Measurements from ENCODE around the gene GNAQ.

Gene GNAQ

DNA sequence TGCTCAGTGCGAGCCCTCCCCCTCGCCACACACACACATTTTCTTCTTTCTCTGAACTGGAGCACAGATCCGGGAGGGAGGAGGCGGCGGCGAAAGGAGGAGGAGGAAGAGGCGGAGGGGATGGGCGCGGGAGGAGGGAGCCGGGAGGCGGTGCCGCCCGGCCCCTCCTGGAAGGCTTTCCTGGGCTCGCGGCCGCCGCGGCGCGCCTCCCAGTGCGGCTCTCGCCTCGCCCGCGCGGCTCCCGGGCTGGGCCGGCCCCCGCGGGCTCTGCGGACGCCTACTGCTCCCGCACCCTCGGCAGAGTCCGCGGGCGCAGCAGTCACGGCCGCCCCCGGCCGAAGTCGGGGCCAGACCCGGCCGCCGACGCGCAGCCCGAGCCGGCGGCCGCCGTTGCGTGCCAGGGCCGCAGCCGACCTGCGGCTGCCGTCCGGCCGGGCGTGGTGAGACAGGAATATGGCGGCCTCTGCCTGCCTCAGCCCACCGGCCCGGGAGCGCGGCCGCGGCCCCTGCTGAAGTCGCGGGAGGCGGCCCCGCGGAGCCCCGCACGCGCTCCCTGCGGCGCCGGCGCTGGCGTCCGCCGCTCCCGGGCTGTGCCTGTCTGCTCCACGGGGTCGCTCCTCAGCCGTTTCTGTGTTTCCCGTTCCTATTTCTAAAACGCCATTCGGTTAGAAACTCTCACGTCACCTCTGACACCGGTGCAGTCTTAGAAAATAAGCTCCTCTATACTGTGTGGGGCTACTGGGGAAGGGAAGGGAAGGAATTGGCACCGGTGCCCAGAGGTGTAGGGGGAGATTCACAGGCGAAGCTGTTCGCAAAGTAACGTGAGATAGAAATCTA lies 500 bp upstream of the GNAQ start:
- in situ Hi-C loops (cut with MboI; ENCODE audit: low sequenced_read_pairs): no loop called here

DNA sequence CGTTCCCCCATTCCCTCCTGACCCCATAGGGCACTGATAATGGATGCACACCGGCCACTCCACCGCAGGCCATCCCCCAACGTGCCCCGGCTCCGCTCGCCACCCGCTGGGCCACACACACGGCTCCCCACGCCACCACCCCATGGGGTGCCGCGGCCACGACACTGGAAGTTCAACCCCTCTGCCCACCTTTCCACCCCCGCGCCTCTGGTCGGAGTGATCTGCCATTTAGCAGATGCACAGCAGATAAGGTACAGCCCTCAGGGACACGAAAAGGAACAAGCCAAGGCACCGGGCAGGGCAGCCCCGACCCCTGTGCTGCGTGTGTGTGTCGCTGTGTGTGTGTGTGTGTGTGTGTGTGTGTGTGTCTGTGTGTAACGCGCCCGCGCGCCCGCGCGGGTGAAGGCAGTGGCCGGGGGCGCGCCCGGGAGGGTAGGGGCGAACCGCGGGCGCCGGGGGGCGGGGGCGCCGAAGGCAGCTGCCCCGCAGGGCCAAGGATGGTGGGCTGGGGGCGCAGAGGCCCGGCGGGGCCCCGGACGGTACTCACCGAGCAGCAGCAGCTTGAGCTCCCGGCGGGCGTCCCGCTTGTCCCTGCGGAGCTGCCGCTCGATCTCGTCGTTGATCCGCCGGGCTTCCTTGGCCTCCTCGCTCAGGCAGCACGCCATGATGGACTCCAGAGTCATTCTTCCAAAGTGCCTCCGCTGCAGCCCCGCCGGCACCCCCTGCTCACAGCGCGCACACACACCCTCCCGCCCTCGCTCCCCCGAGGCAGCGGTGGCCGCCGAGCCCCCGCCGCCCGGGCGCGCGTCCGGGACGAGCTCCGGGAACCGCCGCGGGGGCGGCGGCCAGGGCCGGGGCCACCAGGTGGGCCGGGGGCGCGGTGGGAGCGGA lies 813 bp downstream of the GNAQ start:
- in situ Hi-C loops (cut with MboI; ENCODE audit: low sequenced_read_pairs): no loop called here

DNA sequence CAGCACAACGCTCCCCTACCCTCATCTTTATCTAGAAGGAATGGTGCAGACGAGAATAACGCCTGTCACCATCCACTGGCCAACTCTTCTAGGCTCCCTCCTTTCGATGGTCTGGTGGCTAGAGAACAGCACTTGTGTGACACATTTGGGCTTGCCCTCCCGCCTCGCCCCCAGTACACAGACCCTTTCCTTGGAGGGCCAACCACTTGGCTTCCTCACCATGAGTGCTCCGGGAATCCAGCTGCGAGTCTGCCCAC lies 1.4 kb downstream of the GNAQ start:
- in situ Hi-C loops (cut with MboI; ENCODE audit: low sequenced_read_pairs): no loop called here

DNA sequence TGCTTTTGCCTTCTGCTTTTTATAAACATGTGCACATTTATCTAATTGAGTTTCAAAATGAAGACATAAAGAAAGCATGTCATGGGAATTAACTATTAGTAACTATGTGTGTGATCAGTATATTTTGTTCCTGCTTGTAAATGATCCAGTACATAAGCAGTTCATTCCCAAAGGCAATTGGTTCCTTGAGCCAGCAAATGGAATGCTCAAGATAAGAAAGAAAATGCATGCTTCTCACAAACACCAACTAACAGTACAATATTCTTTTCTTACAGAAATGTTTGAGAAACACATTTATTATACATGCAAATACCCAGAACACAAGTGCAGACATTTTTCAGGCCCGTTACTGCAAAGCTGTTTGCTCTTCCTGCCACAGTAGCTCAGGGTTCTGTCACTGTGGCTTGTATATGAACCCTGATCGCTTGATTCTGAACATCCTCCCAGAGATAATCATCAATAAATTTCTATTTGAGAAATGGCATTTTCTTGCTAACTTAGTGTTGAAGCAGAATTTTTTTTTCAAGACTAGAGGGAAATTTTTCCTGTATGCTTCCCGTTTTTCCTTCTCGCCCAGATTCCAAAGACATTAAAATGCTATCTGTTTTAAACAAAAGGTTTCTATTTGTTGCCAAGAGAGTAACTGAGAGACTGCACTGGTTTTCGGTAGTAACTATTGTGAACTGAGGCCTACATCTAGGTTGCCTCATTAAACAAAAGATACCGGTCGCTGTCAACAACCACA lies 1.9 kb downstream of the GNAQ start:
- in situ Hi-C loops (cut with MboI; ENCODE audit: low sequenced_read_pairs): no loop called here

DNA sequence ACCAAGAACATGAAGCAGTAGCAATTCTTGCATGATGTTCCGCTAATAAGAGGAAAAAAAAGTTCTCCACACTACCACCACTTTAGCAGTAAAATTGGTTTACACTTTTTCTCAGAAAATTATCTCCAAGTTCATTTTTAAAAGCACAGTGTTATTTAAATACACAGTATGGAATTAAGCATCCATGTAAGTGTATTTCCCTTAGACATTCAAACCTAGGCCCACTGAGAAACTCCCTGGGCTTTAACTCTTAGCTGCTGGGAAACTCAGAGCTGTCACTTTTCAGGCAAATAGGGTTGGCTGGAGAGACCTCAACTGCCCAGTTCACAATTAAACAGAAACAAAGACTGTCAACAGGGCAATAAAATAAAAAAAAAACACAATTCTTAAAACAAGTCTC lies 2.7 kb downstream of the GNAQ start:
- in situ Hi-C loops (cut with MboI; ENCODE audit: low sequenced_read_pairs): no loop called here

DNA sequence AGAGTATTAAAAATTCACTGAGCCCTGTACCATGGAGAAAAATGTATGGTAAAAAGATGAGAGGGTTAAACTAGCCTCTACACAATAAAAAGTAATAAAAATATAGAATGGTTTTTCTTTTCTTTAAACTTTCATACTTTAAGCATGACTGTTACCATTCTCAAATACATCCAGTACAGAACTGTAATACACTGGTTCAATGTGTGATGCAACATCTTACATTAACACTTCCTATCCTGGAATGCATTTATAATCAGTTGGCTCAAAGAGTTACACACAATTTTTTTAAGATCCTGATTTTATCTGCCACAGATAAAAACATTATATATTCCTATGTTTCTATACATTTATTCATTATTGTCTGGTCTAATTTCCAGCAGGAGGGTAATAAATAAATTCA lies 4.7 kb downstream of the GNAQ start:
- in situ Hi-C loops (cut with MboI; ENCODE audit: low sequenced_read_pairs): no loop called here

DNA sequence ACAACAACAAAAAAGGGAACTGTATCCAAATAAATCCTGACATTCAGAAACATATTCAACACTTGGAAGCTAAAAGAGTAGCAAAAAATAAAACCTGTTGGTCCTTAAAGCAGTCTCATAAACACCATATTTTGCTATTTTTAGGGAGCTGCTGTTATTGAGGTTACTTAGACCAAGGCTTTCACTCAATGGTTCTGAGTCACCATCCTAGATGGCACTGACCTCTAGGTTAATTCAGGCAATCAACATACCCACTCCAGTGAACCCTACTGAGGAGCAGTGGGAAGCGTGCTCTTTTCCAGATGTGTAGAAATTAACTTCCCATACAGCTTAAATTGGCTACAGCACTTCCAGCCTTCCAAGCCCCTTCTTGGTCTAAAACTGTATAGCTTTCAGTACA lies 5.2 kb downstream of the GNAQ start:
- in situ Hi-C loops (cut with MboI; ENCODE audit: low sequenced_read_pairs): no loop called here

DNA sequence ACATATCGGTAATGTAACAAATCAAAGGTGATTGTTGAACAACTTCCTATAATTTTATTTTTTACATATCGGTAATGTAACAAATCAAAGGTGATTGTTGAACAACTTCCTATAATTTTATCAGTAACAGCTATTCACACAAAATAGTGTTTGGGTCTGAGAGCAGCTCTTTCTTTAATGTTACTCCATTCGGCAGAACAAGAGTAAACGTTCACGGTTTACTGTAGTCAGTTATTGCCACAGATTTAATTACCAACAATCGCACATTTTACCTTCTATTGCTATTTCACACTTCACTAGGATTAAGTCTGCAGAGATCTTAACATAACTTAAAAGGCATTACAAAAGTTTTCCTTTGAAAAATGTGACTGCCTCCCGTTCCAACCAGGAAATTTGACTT lies 6.4 kb downstream of the GNAQ start:
- in situ Hi-C loops (cut with MboI; ENCODE audit: low sequenced_read_pairs): no loop called here

DNA sequence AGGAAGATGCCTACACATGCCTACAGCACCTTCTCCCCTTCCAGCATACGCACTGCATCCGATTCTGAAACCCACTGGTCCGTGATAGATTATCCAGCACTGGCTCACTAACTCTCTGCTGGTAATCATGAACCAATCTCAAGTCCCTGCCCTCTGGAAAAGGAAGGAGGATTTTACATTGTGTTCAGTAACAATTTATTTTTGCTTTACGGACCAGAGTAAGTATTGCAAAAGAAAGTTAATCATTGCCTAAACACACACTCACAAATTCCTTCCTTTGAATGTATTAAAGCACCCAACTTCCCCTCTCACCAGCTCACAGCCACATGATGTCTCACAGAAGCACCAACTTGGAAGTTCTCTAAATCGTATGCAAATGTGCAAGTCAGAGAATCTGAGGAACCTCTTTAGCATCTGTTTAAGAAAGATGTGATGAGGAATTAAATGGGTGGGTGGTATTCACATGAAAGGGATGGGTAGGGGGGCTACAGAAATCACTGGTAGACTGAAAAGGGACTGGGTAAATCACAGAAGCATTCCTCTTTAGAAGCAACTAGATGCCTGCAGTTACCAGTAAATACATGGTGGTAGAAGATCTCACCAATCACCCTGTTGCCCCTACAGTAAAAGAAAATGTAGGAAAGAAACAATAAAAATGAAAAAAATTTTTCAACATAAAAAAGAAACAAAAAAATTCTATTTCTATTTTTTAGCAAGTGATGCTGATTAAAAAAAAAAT lies 8.4 kb downstream of the GNAQ start:
- in situ Hi-C loops (cut with MboI; ENCODE audit: low sequenced_read_pairs): no loop called here

DNA sequence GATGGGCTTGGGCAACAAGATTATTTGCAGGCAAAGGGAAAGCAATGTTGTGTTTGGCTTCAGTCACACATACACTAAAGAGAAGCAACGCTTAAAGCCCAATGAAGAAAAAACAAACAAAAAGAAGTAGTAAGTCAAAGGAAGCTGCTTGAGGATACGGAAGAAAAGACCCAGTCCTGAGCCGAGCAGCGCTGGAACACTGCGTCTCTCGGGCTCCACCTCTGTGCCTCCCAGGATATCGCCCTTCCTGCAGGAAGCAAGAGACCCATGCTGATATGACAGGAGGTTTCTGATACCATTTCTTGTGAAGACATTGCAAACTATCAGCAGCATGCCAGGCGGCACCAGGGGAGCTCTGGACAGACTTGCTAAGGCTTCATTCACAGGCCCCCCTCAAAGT lies 9.9 kb downstream of the GNAQ start:
- in situ Hi-C loops (cut with MboI; ENCODE audit: low sequenced_read_pairs): no loop called here

DNA sequence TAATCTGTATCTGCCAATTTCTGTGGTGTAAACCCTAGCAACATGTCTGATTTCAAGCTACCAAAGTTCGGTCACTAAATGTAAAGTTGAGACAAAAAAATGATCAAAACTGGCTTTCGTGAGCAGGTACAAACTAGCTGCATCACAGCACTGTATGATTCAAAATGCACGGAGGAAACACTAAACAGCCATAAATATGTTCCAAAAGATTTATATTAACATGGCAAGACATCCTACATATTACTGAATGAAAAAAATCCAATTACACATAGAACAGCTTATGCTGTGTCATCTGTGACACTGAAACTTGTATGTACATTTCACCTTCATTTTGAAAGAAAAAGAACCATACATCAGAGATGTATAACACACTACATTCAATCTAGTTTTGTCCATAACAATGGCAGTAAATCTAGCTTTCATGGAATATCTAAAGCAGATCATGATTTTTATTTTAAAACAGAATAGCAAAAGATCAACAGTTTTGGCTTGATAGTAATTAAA lies 14.4 kb downstream of the GNAQ start:
- in situ Hi-C loops (cut with MboI; ENCODE audit: low sequenced_read_pairs): no loop called here

DNA sequence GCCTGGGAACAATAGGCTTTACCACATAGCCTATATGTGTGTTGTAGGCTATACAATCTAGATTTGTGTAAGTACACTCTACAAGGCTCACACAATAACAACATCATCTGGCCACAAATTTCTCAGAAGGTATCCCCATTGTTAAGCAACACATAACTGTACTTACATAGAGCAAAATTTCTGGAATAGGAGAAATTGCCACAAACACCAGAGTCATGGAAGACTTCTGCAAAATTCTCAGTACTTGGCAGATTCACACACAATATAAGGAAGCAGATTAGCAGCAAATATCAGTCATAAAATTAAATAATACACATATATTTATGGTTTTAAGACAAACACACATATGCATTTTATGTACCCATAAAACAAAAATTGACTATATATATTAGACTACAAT lies 16.4 kb downstream of the GNAQ start:
- in situ Hi-C loops (cut with MboI; ENCODE audit: low sequenced_read_pairs): no loop called here

DNA sequence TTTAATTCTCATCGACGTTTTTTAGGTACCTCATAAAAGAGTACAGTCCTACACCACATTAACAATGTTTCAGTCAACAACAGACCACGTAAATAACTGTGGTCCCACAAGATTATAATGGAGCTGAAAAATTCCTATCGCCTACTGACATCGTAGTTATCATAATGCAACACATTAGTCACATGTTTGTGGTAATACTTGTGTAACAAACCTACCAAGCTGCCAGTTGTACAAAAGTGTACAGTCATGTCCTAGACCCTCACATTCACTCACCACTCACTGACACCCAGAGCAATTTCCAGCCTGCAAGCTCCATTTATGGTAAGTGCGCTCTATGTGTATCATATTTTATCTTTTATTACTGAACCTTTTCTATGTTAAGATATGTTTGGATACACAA lies 16.8 kb downstream of the GNAQ start:
- in situ Hi-C loops (cut with MboI; ENCODE audit: low sequenced_read_pairs): no loop called here

DNA sequence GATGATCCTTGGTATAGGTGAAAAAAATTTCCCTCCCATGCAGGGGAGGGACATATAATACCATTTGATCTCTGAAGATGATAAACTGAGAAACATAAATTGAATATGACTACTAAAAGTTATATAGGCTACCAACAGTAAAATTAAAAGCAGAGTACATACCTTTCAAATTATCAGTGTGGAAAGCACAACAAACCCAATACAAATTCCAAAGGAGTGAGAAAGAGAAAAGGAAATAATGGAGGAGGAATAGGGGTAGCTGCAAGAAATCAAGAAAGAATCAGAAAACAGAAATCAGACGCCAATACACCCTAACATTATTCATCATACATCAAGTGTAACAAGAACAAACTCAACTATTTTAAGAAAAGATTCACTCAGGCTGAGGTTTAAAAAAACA lies 17.7 kb downstream of the GNAQ start:
- in situ Hi-C loops (cut with MboI; ENCODE audit: low sequenced_read_pairs): no loop called here

DNA sequence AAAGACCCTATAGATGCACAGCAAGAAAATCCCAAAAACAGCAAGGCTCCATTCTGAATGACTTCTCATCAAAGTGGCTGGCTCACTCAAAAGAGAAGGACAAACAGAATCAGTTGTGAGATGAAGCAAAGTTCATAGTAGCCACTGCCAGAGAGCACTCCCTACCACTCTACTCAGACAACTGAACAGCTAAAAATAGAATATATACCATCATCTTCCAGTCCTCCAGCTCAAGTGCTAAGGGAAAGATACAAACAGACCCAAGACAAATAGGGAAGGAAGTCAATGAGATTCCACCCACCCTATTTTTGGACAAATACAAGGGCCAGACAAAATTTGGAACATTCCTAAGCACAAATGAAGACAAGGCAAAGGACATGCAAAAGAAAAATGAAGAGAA lies 20.6 kb downstream of the GNAQ start:
- in situ Hi-C loops (cut with MboI; ENCODE audit: low sequenced_read_pairs): no loop called here

DNA sequence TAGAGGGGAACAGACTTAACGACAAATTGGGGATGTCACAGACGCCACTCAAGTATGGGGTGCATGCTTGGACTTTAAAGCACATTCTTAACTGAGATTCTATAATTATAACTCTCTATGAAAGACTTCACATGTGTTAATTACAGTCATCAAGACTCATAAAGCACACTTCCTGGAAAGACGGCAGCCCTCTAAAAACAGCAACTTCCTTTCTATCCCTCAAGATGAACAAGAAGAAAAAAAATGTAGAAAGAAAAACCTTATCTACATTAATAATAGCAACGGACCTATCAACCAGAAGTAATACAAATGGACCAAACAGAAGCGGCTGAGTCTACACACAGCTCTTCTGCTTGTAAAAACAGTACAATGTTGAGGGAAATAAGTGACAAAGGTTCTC lies 21.2 kb downstream of the GNAQ start:
- in situ Hi-C loops (cut with MboI; ENCODE audit: low sequenced_read_pairs): no loop called here

DNA sequence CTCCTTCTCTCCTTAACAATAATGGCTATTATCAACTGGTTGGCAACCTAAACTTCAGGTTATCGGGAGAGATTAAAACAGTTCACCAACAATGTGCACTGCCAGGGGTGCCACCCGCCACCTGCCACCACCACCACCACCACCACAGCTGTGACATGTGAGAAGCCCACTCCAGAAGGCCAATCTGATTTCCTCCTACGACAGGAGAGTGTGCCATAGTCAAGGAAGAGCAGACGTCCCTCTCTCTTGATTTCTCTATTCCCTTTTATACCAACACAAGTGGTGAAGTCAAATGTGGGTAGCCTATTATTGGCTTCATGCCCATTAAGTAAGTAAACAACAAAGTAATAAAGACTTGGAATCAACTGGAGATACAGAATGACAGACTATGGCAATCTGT lies 22.4 kb downstream of the GNAQ start:
- in situ Hi-C loops (cut with MboI; ENCODE audit: low sequenced_read_pairs): no loop called here

DNA sequence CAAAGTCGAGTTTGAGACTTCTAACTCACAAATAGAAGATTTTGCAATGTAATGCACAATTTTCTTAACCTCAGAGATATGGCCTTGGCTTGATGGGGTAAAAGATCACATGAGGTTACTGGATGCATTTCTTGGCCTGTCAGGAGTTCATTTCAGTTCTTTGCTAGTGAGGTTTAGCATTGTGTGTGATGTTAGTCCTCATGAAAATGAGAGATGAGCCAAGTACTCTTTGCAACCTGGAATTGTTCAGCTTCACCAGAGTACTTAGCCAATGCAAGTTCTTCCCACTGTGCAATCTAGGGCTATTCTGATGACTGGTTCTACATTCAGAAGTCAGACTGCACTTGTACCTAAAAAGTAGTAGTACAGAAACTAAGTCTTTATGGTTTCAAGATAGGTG lies 24.9 kb downstream of the GNAQ start:
- in situ Hi-C loops (cut with MboI; ENCODE audit: low sequenced_read_pairs): no loop called here

DNA sequence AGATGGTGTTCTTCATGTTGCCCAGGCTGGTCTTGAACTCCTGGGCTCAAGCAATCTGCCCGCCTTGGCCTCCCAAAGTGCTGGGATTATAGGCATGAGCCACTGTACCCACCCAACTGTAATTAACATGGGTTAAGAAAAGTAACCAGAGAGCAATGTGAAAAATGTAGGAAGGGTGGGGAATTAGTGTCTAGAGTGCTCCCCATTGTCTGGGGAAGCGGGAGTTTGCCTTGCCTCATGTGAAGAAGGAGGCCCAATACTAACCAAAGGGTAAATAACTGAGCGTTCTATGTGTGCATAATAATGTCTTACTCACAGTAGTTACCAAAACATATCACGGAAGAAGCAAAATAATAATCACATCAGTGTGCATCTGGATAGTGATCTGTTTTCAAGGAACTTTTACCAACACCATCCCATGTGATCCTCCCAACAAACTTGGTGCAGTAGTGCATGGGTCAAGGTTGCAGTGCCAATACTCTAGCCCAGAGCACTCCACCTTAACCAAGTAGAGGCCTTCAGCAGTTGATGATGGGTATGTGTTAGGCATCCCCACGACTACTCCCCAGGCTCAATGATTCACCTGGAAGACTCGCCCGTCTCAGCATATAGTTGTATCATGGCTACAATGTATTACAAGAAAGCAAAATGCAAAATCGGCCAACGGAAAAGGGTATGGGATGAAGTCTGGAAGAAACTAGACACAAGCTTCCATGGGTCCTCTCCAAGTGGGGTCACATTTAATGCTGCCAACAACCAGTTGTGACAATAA lies 26.2 kb downstream of the GNAQ start:
- in situ Hi-C loops (cut with MboI; ENCODE audit: low sequenced_read_pairs): no loop called here
